OCI-LY3 (cell line): ENCODE data around the gene PLD4.

Source experiments
- EZH2phosphoT487 ChIP-seq: fragments of 200-600 bp; shearing (Covaris generic); IDR thresholded peaks from 2 replicates; pipeline ENCODE4 v1.6.1; 2018; ENCODE audit warnings: antibody characterized with exemption, mixed run types, low read depth
- TF ChIP-seq, protein P1 (sequence below): fragments of 200-600, 300-600 bp; sonication (generic); IDR thresholded peaks from 2 replicates; pipeline ENCODE4 v1.5.1; 2014; ENCODE audit warnings: antibody characterized with exemption, low read length, low read depth

DNA sequence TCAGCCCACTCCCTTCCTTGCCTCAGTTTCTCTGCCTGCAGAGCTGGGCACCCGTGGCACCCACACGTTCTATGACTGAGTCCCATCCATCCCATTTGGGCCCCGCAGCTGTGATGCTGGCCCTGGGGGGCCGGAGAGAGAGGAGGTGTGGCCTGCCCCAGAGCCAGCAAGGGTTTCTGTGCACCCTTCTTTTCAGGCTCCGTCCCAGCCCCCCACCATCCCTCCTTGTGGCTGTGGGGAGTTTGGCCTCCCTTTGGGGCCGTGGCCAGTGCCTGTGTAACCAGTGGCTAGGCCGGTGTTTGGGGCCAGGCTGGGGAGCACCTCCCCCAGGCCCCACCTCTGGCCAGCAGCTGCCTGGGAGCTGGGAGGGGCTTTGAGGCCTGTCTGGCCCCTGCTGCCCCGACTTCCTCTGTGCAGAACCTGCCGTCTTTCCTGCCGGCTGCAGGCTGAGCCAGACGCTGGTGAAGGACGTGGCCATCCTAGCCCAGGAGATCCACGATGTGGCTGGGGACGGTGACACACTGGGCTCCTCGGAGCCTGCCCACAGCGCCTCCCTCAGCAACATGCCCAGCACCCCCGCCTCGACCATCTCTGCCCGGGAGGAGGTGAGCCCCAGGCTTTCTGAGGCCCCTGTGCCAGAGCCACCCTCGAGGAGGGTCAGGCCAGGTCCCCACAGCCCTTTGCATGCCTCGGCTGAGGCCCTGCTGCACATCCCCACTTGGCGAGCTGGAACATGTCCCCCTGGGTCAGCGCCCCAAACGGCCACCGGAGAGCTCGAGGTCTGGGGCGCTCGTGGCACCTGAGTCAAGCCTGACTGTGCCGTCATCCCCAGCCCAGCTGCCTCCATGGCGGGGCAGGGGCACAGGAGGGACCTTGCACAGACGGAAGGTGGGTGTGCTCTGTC is 31.9 kb upstream of the PLD4 start:
- TF ChIP-seq, protein P1, sequence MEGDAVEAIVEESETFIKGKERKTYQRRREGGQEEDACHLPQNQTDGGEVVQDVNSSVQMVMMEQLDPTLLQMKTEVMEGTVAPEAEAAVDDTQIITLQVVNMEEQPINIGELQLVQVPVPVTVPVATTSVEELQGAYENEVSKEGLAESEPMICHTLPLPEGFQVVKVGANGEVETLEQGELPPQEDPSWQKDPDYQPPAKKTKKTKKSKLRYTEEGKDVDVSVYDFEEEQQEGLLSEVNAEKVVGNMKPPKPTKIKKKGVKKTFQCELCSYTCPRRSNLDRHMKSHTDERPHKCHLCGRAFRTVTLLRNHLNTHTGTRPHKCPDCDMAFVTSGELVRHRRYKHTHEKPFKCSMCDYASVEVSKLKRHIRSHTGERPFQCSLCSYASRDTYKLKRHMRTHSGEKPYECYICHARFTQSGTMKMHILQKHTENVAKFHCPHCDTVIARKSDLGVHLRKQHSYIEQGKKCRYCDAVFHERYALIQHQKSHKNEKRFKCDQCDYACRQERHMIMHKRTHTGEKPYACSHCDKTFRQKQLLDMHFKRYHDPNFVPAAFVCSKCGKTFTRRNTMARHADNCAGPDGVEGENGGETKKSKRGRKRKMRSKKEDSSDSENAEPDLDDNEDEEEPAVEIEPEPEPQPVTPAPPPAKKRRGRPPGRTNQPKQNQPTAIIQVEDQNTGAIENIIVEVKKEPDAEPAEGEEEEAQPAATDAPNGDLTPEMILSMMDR, result no peak
- TF ChIP-seq EZH2phosphoT487, result no peak
